ENCODE data around the gene EFNB1. TPM values are rescaled to one million over a fixed set of nuclear protein-coding genes. Genes with fewer than 3 reads are reported as not detected.

Gene EFNB1
- total and polyA plus RNA-seq, 9 donors = 9.3 to 47.5 (median 26.2) TPM

- Histone ChIP-seq H3K4me1 (ENCODE audit: insufficient read depth) (peaks cover 1% of the 10 kb centered on the region), H3K27ac (no peak overlapping the region)
- peak in 2 of 5 donors; percentile 20 to 25 for DNase-seq
Observed at GRCh38 chrX:68832516-68833447, 4.0 kb downstream of the EFNB1 start.

GRCh38 chrX:68833448-68833805 lies 4.6 kb downstream of the EFNB1 start:
- DNase-seq = peak in 1 of 5 donors; percentile 5
- Histone ChIP-seq H3K4me3 (no peak overlapping the region), H3K27ac (no peak overlapping the region), H3K9me3 (no peaks in the 10 kb centered on the region), H3K4me1 (ENCODE audit: insufficient read depth) (peaks cover 1% of the 10 kb centered on the region), H3K36me3 (no peaks in the 10 kb centered on the region), H3K27me3 (no peaks in the 10 kb centered on the region)
- TF ChIP-seq CTCF (IDR thresholded peaks at IDR 0.05) = no peak
- no peak for TF ChIP-seq EP300 (IDR thresholded peaks at IDR 0.05)
- no peak for TF ChIP-seq POLR2A (IDR thresholded peaks at IDR 0.05)
- intact Hi-C loops (cut with DNase I) = loop anchor here in 1 of 4 donors (5.0 kb wide), 1 partner anchor 229 kb away; no protein-coding TSS in a partner anchor
- 75 to 79% (median 79%) methylated on average over 6 of the region's 6 CpGs for WGBS, 3 donors

More at GRCh38 chrX:68832516-68833447, 4.0 kb downstream of the EFNB1 start:
- TF ChIP-seq POLR2A (IDR thresholded peaks at IDR 0.05) (no peak), EP300 (IDR thresholded peaks at IDR 0.05) (no peak), CTCF (IDR thresholded peaks at IDR 0.05) (no peak)
- Histone ChIP-seq H3K9me3 (no peaks in the 10 kb centered on the region), H3K27me3 (no peaks in the 10 kb centered on the region), H3K4me3 (peak overlapping the region; percentile 54), H3K36me3 (no peaks in the 10 kb centered on the region)
- WGBS, 3 donors = 48 to 64% (median 60%) methylated on average over 11 to 12 of the region's 12 CpGs
- intact Hi-C loops (cut with DNase I) = loop anchor here in 1 of 4 donors (5.0 kb wide), 1 partner anchor 230 kb away; no protein-coding TSS in a partner anchor

- peak in 2 of 5 donors; percentile 2 to 13 for DNase-seq
- intact Hi-C loops (cut with DNase I) = loop anchor here in 1 of 4 donors (5.0 kb wide), 1 partner anchor 228 kb away; no protein-coding TSS in a partner anchor
- 81 to 85% (median 83%) methylated on average over 4 of the region's 4 CpGs for WGBS, 3 donors
- no peak overlapping the region for H3K27ac ChIP-seq
- H3K4me3 ChIP-seq = no peak overlapping the region
- peaks cover 1% of the 10 kb centered on the region for H3K4me1 ChIP-seq (ENCODE audit: insufficient read depth)
- TF ChIP-seq POLR2A (IDR thresholded peaks at IDR 0.05) (no peak), EP300 (IDR thresholded peaks at IDR 0.05) (no peak), CTCF (IDR thresholded peaks at IDR 0.05) (no peak)
- H3K27me3 ChIP-seq = no peaks in the 10 kb centered on the region
- H3K36me3 ChIP-seq = no peaks in the 10 kb centered on the region
- H3K9me3 ChIP-seq = no peaks in the 10 kb centered on the region
Observed at GRCh38 chrX:68833855-68834331, 5.1 kb downstream of the EFNB1 start.

GRCh38 chrX:68834371-68835103 lies 5.7 kb downstream of the EFNB1 start:
- 74 to 78% (median 77%) methylated on average over 7 of the region's 7 CpGs for WGBS, 3 donors
- Histone ChIP-seq H3K27ac (no peak overlapping the region), H3K36me3 (no peaks in the 10 kb centered on the region), H3K27me3 (no peaks in the 10 kb centered on the region), H3K9me3 (no peaks in the 10 kb centered on the region), H3K4me1 (ENCODE audit: insufficient read depth) (peaks cover 1% of the 10 kb centered on the region), H3K4me3 (no peak overlapping the region)
- intact Hi-C loops (cut with DNase I) = loop anchor here in 1 of 4 donors (5.0 kb wide), 1 partner anchor 228 kb away; no protein-coding TSS in a partner anchor
- peak in 2 of 5 donors; percentile 6 to 8 for DNase-seq
- no peak for TF ChIP-seq CTCF (IDR thresholded peaks at IDR 0.05)
- TF ChIP-seq EP300 (IDR thresholded peaks at IDR 0.05) = no peak
- TF ChIP-seq POLR2A (IDR thresholded peaks at IDR 0.05) = no peak

Measured in ovary (tissue), 9 donors.